ENCODE results near the gene P2RX7.

Gene P2RX7

DNA sequence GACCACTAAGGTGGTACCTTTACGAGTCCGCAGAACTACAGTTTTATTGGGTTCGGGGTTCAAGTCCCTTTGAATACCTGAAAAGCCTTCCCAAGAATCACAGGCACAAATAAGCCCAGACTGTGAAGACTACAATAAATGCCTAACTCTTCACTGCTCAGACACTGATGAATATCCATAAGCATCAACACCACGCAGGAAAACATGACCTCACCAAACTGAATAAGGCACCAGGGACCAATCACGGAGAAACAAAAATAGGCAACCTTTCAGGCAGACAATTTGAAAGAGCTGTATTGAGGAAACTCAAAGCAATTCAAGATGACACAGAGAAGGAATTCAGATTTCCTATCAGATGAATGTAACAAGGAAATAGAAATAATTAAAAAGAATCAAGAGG is 24.2 kb upstream of the P2RX7 start:
- no peak for DNase-seq
- intact Hi-C loops (cut with DNase I), result no loop called here

DNA sequence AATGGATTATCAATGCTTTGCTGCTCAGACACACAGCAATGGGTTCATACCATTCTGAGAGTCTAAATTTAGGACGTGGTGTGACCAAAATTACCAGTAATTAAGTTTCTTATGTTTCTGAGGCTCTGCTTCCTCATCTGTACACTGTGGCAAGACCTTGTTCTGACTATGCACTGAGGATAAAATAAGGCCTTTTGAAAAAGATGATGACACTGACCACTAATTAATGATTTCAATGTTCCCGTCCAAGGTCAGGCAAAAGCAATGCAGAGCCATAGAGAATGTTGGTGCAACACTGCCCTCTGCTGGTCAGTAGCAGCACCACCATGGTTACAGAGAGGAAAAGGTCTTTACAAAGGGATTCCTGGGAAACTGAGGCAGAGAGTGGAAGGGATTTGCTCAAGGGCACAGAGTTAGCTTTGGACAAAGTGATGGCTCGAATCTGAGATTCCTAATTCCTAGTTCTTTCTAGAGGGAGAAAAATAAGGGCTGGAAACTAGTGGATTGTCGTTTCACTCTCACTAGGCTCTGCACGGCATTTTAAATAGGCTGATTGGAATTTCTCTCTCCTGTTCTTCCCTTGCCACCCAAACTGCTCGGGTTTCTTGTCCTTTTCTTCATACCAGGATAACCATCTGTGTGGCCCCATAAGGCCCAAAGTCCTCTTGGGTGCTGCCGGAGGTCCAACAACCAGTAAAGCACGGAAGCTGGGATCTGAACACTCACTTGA is 22.3 kb upstream of the P2RX7 start:
- intact Hi-C loops (cut with DNase I), result loop anchor here (5.0 kb wide), 1 partner anchor 48 kb away; no protein-coding TSS in a partner anchor
- peak in 9 of 10 donors; percentile 42 to 95 (median 79) for DNase-seq

GRCh38 chr12:121111684-121112083 is 21.0 kb upstream of the P2RX7 start:
- intact Hi-C loops (cut with DNase I), result loop anchor here (5.0 kb wide), 1 partner anchor 49 kb away; no protein-coding TSS in a partner anchor
- DNase-seq, result no peak

DNA sequence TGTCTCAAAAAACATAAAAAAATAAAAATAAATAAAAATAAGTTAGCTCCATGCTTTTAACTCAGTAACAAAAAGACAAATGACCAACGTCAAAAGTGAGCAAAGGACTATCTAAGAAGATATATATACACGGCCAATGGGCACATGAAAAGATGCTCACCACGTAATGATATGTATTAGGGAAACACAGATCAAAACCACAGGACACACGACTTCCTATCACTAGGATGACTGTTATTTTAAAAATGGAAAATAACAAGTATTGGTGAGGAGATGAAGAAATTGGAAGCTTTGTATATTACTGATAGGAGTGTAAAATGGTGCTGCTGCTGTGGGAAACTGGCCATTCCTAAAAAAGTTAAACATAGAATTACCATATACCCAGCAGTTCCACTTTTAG is 20.2 kb upstream of the P2RX7 start:
- no peak for DNase-seq
- intact Hi-C loops (cut with DNase I), result loop anchor here (5.0 kb wide), 1 partner anchor 50 kb away; no protein-coding TSS in a partner anchor

DNA sequence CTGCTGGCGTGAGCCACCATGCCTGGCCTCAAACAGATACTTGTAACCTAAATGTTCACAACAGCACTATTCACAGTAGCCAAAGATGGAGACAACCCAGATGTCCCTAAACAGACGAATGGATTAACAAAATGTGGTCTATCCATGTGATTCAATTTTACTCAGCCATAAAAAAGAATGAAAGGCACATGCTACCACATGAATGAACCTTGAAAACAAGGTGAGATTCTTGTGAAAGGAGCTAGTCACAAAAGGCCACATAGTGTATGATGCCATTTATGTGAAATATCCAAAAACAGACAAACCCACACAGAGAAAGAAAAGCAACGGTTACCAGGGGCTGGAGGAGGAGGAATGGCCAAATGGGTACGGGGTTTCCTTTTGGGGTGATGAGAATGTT is 19.6 kb upstream of the P2RX7 start:
- intact Hi-C loops (cut with DNase I), result loop anchor here (5.0 kb wide), 1 partner anchor 51 kb away; no protein-coding TSS in a partner anchor
- no peak for DNase-seq

GRCh38 chr12:121114019-121114639 is 18.5 kb upstream of the P2RX7 start:
- intact Hi-C loops (cut with DNase I), result loop anchor here (5.0 kb wide), 1 partner anchor 52 kb away; no protein-coding TSS in a partner anchor
- DNase-seq, result no peak

DNA sequence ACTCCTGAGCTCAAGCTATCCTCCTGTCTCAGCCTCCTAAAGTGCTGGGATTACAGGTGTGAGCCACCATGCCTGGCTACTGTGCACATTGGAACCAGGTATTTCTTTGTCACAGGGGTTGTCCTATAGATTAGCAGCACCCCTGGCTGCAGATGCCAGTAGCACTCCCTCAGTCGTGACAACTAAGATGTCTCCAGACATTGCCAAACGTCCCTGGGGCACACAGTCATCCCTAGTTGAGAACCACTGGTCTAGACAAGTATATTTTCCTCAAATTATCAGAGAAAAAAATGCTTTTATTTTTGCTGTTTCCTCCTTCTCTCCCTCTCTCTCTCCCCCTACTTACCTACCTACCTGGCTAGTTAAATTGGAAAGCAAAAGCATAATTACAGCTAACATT is 17.9 kb upstream of the P2RX7 start:
- intact Hi-C loops (cut with DNase I), result loop anchor here (5.0 kb wide), 1 partner anchor 53 kb away; no protein-coding TSS in a partner anchor
- no peak for DNase-seq

DNA sequence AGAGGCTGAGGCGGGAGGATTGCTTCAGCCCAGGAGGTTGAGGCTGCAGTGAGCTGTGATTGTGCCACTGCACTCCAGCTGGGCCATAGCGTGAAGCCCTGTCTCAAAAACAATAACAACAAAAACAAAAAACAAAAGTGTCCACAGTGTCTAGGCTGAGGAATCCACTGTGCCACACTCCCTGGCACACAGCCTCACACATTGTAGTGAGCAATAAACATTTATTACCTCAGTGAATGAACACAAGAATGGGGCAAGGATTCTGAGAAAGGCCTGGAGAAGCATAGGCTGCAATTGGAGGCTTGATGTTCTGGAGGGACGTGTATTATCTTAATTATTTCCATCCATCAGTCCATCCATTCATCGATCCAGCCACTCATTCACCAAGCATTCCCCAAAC is 17.1 kb upstream of the P2RX7 start:
- intact Hi-C loops (cut with DNase I), result no loop called here
- DNase-seq, result no peak

DNA sequence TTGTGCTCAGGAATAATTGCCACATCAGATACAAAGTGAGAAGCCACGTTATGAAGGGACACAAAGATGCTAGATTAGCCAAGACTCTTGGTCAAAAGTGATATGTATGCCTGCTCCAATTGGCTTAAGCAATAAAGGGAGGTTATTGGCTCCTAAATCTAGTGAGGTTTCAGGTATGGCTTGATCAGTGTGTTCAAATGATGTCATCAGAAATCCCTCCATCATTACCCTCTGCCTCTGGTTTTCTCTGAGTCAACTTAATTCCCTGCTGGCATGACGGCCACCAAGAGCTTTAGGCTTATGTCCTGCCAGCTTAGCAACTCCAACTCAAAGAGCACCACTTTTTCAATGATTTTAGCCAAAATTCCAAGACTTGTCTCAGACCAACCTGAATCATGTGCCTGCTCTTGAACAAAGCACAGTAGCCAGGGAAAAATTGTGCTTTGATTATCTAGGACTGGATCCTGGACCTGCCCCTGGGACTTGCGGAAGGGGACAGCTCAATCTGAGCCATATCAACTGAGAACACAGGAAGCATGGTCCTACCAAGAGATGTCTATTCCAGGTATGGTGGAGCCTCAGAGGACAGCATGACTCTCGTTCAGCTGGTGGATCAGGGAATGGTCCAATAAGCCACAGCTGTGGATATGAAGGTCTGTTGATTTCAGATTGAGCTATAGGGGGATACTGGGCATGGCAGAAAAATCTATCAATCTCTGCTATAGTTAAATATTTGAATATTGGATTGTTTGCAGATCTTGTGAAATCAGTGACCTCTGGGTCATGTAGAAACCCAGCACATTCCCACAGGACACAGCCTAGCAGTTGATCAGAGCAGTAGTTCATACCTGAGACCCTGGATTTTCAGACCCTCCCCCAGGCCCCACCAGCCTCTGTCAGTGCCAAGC is 16.1 kb upstream of the P2RX7 start:
- DNase-seq, result no peak
- intact Hi-C loops (cut with DNase I), result no loop called here

- no peak for DNase-seq
- intact Hi-C loops (cut with DNase I), result no loop called here
These were observed 15.4 kb upstream of the P2RX7 start for GRCh38 chr12:121117226-121117777.

DNA sequence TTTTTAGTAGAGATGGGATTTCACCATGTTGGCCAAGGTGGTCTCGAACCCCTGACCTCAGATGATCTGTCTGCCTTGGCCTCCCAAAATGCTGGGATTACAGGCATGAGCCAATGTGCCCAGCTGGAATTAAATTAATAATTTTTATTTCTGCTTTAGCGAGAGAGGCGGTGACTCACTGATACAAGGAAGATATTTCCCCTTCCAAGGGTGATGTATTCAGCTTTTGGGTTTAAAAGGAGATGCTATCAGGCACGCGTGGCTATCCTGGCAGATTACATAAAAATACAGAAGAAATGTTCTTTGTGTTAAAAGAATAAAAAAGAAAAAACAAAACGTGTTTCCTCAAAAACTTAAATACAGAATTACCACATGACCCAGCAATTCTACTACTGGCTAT is 12.4 kb upstream of the P2RX7 start:
- intact Hi-C loops (cut with DNase I), result no loop called here
- no peak for DNase-seq

GRCh38 chr12:121120989-121121755 is 11.5 kb upstream of the P2RX7 start:
- intact Hi-C loops (cut with DNase I), result no loop called here
- no peak for DNase-seq

GRCh38 chr12:121121805-121122204 is 10.9 kb upstream of the P2RX7 start:
- DNase-seq, result no peak
- intact Hi-C loops (cut with DNase I), result no loop called here

DNA sequence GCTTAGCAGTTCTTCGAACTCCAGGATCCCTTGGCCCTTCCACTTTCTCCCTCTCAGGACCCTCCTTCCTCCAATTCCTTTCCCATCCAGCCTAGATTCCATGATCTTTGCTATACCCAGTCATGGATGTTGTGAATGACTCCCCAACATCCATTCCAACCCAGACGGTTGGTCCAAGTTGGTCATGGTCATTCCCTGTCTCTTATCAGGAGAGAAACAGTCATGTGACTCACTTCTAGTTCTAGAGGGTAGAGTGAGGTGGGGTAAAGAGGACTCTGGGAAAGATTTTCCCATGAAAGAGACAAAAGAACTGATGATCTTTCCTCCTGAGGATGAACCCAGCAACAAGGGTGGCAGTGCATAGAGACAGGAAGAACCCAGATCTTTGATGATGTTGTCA is 9.2 kb upstream of the P2RX7 start:
- DNase-seq, result no peak
- intact Hi-C loops (cut with DNase I), result no loop called here

- peak in 1 of 10 donors; percentile 5 for DNase-seq
- intact Hi-C loops (cut with DNase I), result loop anchor here (5.0 kb wide), 1 partner anchor 83 kb away; no protein-coding TSS in a partner anchor
These were observed 8.1 kb upstream of the P2RX7 start for GRCh38 chr12:121124402-121125109.

GRCh38 chr12:121127501-121127900 is 5.2 kb upstream of the P2RX7 start:
- intact Hi-C loops (cut with DNase I), result loop anchor here (5.0 kb wide), 1 partner anchor 80 kb away; no protein-coding TSS in a partner anchor

DNA sequence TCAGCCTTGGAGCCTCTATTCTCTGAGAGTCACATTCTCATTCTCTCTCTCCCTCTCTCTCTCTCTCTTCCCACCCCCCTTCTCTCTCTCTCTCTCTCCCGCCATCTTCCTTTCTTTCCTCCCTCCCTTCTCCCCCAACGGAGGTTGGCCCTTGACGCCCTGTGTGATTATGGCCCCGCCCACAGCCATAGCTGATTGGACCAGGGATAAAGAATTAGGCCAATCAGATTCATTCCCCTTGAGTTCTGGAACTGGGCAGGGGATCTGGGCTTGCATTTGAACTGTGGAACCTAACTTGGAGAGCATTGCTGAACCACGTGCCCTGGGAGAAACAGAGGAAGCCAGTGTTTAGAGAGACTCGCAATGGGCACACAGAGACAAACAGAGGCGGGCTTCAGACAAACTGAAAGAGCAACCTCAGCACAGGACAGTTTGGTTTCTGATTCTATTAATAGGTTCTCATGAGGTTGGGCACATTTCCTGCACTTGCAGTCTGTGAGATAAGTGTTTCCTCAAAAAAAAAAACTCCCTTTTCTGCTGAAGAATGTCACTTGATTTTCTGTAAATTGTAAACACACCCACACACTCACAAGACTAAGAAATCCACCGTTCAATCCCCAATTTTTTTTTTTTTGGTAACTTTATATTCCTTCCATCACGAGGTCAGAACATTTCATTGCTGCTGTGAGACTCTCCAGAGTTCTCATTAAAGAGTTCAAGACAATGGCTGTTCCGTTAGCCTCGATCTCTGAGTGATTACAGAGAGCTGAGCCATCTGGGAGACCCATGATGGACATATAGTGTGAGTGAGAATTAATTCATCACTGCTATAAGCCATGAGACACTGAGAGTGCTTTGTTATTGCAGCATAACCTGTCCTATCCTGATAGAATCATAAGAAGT is 3.5 kb upstream of the P2RX7 start:
- DNase-seq, result peak; percentile 73 to 97 (median 90)
- intact Hi-C loops (cut with DNase I), result loop anchor here (5.0 kb wide), 1 partner anchor 78 kb away; no protein-coding TSS in a partner anchor

More at GRCh38 chr12:121127501-121127900, 5.2 kb upstream of the P2RX7 start:
- DNase-seq, result no peak

GRCh38 chr12:121129811-121130147 is 2.9 kb upstream of the P2RX7 start:
- intact Hi-C loops (cut with DNase I), result loop anchor here (5.0 kb wide), 1 partner anchor 78 kb away; no protein-coding TSS in a partner anchor
- DNase-seq, result no peak

All from posterior cingulate gyrus (tissue), 11 donors.